Chondrocyte (in vitro differentiated cells): ENCODE data around the gene FAM107A. TPM values are rescaled to one million over a fixed set of nuclear protein-coding genes. Genes with fewer than 3 reads are reported as not detected.

ENCODE experiments used
- DNase-seq: peaks from one replicate; pipeline ENCODE4 v3.0.0; 2021; ENCODE audit warnings: mixed read lengths, low spot score
- H3K27ac Mint-ChIP-seq: one replicate; pipeline ENCODE4 v1.8.0; 2021; ENCODE audit warnings: mild to moderate bottlenecking, moderate library complexity, mixed read lengths; ENCODE audit not compliant: unreplicated experiment
- H3K27me3 Mint-ChIP-seq: 2 replicates; pipeline ENCODE4 v1.8.0; 2021; ENCODE audit warnings: low read depth, mixed read lengths
- H3K36me3 Mint-ChIP-seq: 2 replicates; pipeline ENCODE4 v1.8.0; 2021; ENCODE audit warnings: low read depth, mixed read lengths
- H3K4me1 Mint-ChIP-seq: 2 replicates; pipeline ENCODE4 v1.8.0; 2021; ENCODE audit warnings: low read depth, mild to moderate bottlenecking, mixed read lengths
- H3K4me3 Mint-ChIP-seq: one replicate; pipeline ENCODE4 v1.8.0; 2021; ENCODE audit warnings: mild to moderate bottlenecking, moderate library complexity, mixed read lengths; ENCODE audit not compliant: unreplicated experiment
- H3K9me3 Mint-ChIP-seq: 2 replicates; pipeline ENCODE4 v1.8.0; 2021; ENCODE audit warnings: low read depth, mixed read lengths
- total RNA-seq: library from RNA; stranded (reverse); gene quantifications from 3 replicates; pipeline ENCODE4 v1.2.1, GENCODE V29; 2021
- TF ChIP-seq, protein P1 (sequence below): fragments of 200-600 bp; sonication (generic); IDR thresholded peaks from 2 replicates; pipeline ENCODE4 v1.5.0; 2021; ENCODE audit warnings: antibody characterized with exemption, mild to moderate bottlenecking, moderate library complexity

Gene FAM107A
- total RNA-seq, 1 donor from 2014 or later, result not detected

GRCh38 chr3:58606693-58607092 lies 29.5 kb upstream of the FAM107A start:
- Mint-ChIP-seq H3K9me3 (peaks cover 3% of the 10 kb centered on the region), H3K36me3 (peaks cover 3% of the 10 kb centered on the region), H3K4me1 (peaks cover 3% of the 10 kb centered on the region), H3K27me3 (peaks cover 36% of the 10 kb centered on the region), H3K27ac (no peak overlapping the region), H3K4me3 (no peak overlapping the region)
- TF ChIP-seq, protein P1, sequence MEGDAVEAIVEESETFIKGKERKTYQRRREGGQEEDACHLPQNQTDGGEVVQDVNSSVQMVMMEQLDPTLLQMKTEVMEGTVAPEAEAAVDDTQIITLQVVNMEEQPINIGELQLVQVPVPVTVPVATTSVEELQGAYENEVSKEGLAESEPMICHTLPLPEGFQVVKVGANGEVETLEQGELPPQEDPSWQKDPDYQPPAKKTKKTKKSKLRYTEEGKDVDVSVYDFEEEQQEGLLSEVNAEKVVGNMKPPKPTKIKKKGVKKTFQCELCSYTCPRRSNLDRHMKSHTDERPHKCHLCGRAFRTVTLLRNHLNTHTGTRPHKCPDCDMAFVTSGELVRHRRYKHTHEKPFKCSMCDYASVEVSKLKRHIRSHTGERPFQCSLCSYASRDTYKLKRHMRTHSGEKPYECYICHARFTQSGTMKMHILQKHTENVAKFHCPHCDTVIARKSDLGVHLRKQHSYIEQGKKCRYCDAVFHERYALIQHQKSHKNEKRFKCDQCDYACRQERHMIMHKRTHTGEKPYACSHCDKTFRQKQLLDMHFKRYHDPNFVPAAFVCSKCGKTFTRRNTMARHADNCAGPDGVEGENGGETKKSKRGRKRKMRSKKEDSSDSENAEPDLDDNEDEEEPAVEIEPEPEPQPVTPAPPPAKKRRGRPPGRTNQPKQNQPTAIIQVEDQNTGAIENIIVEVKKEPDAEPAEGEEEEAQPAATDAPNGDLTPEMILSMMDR, result no peak
- DNase-seq, result no peak

GRCh38 chr3:58604031-58604430 lies 26.8 kb upstream of the FAM107A start:
- Mint-ChIP-seq H3K9me3 (peaks cover 3% of the 10 kb centered on the region), H3K36me3 (peaks cover 3% of the 10 kb centered on the region), H3K27me3 (peaks cover 41% of the 10 kb centered on the region), H3K4me1 (peaks cover 2% of the 10 kb centered on the region), H3K4me3 (no peak overlapping the region), H3K27ac (no peak overlapping the region)
- peak; percentile 15 for DNase-seq
- TF ChIP-seq, protein P1, result no peak

GRCh38 chr3:58603606-58604005 lies 26.4 kb upstream of the FAM107A start:
- Mint-ChIP-seq H3K4me1 (no peaks in the 10 kb centered on the region), H3K36me3 (peaks cover 3% of the 10 kb centered on the region), H3K27ac (no peak overlapping the region), H3K4me3 (no peak overlapping the region), H3K9me3 (peaks cover 3% of the 10 kb centered on the region), H3K27me3 (peaks cover 41% of the 10 kb centered on the region)
- TF ChIP-seq, protein P1, result no peak
- DNase-seq, result no peak

DNA sequence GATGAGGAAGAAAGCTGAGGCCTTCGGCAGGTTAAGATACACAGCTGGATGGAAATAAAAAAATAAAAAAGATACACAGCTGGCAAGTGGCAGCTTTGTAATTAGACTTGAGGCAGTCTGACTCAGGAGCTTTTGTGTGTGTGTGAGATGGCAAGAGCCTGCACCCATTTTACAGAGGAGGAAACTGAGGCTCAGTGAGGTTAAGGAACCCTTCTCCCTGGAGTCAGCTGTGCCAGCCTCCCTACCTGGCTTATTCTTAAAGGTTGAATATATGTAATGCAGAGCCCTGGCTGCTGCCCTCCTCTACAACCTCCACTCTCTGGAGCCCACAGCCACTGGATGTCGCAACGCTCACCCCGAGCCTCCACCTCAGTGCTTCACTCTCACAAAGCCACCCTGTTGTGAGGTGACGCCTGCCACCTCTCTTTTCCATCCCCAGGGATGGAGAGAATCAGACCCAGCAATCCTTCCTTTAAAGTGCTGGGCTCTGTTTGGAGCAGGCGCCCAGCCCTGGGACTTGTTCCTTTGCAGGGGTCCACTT lies 20.6 kb upstream of the FAM107A start:
- H3K27ac Mint-ChIP-seq, result no peak overlapping the region
- H3K9me3 Mint-ChIP-seq, result no peaks in the 10 kb centered on the region
- DNase-seq, result no peak
- no peaks in the 10 kb centered on the region for H3K36me3 Mint-ChIP-seq
- TF ChIP-seq, protein P1, result no peak
- H3K4me1 Mint-ChIP-seq, result no peaks in the 10 kb centered on the region
- no peak overlapping the region for H3K4me3 Mint-ChIP-seq
- peaks cover 13% of the 10 kb centered on the region for H3K27me3 Mint-ChIP-seq

DNA sequence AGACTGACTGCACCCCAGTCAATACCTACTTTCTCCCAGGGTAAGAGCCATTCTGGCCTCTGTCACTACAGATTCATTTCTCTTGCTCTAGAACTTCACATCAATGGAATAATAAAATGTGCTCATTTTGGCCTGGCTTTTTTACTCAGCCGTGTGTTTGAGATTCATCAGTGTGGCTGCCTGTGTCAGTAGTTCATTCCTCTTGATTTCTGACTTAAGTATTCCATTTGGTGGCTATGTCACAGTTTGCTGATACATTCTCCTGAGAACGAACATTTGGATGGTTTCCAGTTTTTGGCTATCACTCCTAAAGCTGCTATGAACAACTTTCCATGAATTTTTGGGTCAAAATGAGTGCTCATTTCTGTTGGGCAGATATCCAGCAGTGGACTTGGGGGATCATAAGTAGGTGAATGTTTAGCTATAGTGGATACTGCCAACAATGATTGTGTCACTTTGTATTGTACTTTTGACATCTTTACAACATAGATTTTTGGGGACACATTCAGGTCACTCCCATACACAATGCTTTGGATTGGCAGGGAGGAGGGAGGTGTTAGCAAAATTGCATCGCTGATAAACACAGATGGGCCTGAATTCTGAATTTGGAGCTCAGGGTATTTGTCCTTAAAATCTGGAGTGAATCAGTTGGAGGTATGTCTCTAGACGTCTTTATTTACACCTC lies 19.8 kb upstream of the FAM107A start:
- H3K4me3 Mint-ChIP-seq, result no peak overlapping the region
- H3K9me3 Mint-ChIP-seq, result no peaks in the 10 kb centered on the region
- peaks cover 8% of the 10 kb centered on the region for H3K27me3 Mint-ChIP-seq
- DNase-seq, result no peak
- no peaks in the 10 kb centered on the region for H3K4me1 Mint-ChIP-seq
- H3K27ac Mint-ChIP-seq, result no peak overlapping the region
- H3K36me3 Mint-ChIP-seq, result no peaks in the 10 kb centered on the region
- TF ChIP-seq, protein P1, result no peak
